Activated CD4-positive, alpha-beta T cell treated with anti-CD3 and anti-CD28 coated beads, Interleukin-2, amount 10 ng/mL, durations not matched to agents 7 days and 5 days (primary cell): ENCODE results near the gene NSD2. TPM values are rescaled to one million over a fixed set of nuclear protein-coding genes. Genes with fewer than 3 reads are reported as not detected.

Source experiments
- CTCF ChIA-PET: fragments of 350-600 bp; sonication (Branson Sonifier 250); formaldehyde crosslinking; loops from one replicate; lab custom pipeline; 2021; ENCODE audit warnings: antibody characterized with exemption; lab: Charles Lee
- POLR2A ChIA-PET: fragments of 350-600 bp; sonication (Branson Sonifier 250); formaldehyde crosslinking; loops from one replicate; lab custom pipeline; 2021; ENCODE audit warnings: antibody characterized with exemption; lab: Charles Lee
- DNase-seq: peaks from one replicate; pipeline ENCODE4 v3.0.0-alpha.2; 2020
- H3K27ac Mint-ChIP-seq: one replicate; pipeline ENCODE4 v1.8.0; 2021; ENCODE audit warnings: mild to moderate bottlenecking, moderate library complexity, mixed read lengths
- H3K27me3 Mint-ChIP-seq: one replicate; pipeline ENCODE4 v1.8.0; 2021; ENCODE audit warnings: mixed read lengths
- H3K36me3 Mint-ChIP-seq: one replicate; pipeline ENCODE4 v1.8.0; 2021; ENCODE audit warnings: low read depth, mixed read lengths
- H3K4me1 Mint-ChIP-seq: one replicate; pipeline ENCODE4 v1.8.0; 2021; ENCODE audit warnings: mixed read lengths
- H3K4me3 Mint-ChIP-seq: one replicate; pipeline ENCODE4 v1.8.0; 2021; ENCODE audit warnings: mild to moderate bottlenecking, moderate library complexity, mixed read lengths
- H3K9me3 Mint-ChIP-seq: one replicate; pipeline ENCODE4 v1.8.0; 2021; ENCODE audit warnings: mixed read lengths
- total RNA-seq, 2 experiments: library from RNA; stranded (reverse); gene quantifications; one replicate each; pipeline ENCODE4 v1.2.3, GENCODE V29; 2021

Gene NSD2
- total RNA-seq, 2 experiments from 2014 or later, result 248 to 271 TPM

DNA sequence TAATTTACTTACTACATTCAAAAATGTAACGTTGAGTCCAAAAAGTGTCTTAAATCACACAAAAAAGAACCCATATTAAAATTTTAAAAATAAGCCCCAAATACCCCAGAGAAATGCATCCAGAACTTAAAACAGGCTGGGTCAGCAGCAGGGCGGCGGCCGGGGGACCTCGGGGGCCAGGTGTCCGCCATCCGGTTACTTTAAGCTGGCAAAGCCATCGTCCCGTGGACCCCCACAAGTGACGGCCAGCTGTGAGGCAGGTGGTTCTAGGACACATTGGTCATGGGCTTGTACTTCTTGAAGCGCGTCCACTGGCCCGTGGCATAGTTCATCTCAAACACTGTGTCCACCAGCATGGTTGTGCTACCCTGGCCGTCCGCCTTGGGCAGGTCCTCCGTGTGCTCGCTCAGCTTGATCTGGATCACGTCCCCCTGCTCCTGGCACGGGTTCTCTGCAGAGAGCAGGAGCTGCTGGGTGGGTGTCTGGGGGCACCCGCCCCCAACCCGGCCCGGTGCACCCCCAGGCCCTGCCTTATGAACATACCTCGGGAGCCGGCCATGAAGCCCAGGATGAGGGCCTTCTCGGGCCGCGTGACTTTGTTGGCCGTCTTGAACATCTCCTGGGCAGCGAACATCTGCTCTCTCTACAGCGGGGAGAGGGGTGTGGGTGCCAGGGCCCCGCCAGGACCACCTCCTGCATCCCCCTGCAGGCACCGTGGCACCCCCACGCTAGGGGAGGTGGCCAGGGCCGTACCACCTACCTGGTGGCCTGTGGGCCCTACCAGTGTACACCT is 112.1 kb downstream of the NSD2 start:
- ChIA-PET POLR2A (interaction anchor here (0.6 kb wide), 1 partner anchor 179 kb away, joined by 4 read pairs; no protein-coding TSS in a partner anchor), CTCF (no interaction called here)
- DNase-seq, result no peak
- Mint-ChIP-seq H3K4me1 (peaks cover 2% of the 10 kb centered on the region), H3K27ac (no peak overlapping the region), H3K4me3 (no peak overlapping the region), H3K36me3 (peaks cover 40% of the 10 kb centered on the region), H3K9me3 (no peaks in the 10 kb centered on the region), H3K27me3 (no peaks in the 10 kb centered on the region)

DNA sequence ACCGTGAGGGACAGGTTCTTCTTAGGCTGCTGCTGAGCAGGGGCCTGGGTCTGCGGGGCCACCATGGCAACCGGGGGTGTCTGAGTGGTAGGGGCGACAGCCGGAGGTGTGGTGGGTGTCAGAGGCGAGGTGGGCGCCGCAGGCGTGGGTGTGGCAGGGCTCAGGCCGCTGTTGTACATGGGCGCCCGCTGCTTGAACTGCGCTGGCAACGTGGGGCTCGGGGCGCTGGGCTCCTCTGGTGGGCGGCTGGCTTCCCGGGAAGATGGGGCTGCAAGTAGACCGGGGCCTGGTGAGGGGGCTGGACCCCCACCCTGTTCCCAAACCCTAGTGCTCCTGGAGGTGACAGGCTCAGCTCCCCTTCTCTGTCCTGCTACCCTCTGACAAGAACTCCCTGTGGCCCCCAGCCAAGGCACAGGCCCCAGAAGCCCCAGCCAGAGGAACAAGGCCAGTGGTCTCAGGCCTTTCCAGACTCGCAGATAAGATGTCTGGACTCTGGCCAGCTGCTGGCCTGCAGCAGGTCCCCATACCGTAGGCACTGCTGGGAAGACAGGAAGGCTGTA is 112.7 kb downstream of the NSD2 start:
- Mint-ChIP-seq H3K4me1 (peaks cover 2% of the 10 kb centered on the region), H3K9me3 (no peaks in the 10 kb centered on the region), H3K27me3 (no peaks in the 10 kb centered on the region), H3K4me3 (no peak overlapping the region), H3K36me3 (peaks cover 36% of the 10 kb centered on the region), H3K27ac (no peak overlapping the region)
- no peak for DNase-seq
- CTCF ChIA-PET, result interaction anchor here (1.4 kb wide), 1 partner anchor 51 kb away, joined by 4 read pairs; no protein-coding TSS in a partner anchor
- POLR2A ChIA-PET, result no interaction called here

DNA sequence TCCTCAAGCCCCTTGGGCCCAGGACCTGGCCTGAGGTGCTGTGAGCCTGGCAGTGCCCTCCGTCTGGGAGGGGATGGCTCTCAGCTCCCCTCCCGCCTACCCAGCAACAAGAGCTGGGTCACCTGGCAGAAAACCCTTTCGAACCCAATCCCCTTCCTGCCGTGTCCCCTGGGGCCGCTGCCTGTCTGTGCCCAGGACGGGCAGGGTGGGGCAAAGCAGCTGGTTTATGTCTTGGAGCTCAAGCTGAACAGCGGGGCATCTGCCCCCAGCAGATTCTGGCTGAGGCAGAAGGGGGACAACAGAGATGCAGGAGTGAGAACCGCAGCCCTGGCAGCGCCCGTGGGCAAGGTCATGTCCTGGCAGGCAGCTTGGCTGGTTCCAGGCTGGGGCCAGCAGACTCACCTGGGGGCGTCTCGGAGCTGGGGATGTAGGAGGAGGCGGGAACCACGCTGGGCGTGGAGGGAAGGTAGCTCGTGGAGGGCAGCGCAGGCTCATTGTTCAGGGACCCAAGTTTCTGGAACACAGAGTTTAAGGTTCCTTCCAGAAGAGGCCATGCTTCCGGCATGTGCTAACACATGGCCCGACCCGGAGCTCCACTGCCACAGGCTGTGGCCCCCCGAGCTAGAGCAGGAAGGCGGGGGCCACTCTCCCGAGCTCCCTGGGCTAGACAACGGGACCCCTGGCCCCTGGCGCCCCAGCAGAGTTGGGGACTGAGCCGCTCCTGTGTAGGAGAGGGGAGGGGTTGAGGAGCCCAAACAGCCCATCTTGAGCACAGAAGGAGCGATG is 113.4 kb downstream of the NSD2 start:
- DNase-seq, result no peak
- Mint-ChIP-seq H3K4me1 (peaks cover 2% of the 10 kb centered on the region), H3K27me3 (no peaks in the 10 kb centered on the region), H3K27ac (no peak overlapping the region), H3K36me3 (peaks cover 29% of the 10 kb centered on the region), H3K4me3 (no peak overlapping the region), H3K9me3 (no peaks in the 10 kb centered on the region)
- CTCF ChIA-PET, result interaction anchor here (0.9 to 1.4 kb wide), 2 partner anchors 12 to 50 kb away, joined by 3 to 4 read pairs; no protein-coding TSS in a partner anchor
- POLR2A ChIA-PET, result no interaction called here

DNA sequence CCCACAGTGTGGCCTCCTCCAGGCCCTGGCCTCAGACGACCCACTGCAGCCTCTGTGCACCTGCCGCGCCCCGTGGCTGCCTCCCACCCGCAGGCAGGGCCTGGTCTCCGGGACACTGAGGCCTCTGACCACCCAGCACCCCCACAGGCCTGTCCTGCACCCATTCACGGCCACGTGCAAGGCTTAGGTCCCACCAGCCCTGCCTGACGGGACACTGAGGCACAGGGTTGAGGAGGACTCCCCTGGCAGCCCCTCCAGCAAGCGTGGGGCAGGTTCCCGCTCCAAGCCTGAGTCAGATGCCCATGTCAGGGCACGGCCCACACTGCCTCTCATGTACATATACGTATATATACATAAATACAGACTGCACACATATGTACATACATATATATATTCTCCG is 114.1 kb downstream of the NSD2 start:
- DNase-seq, result no peak
- H3K4me3 Mint-ChIP-seq, result no peak overlapping the region
- CTCF ChIA-PET, result interaction anchor here (0.9 to 1.4 kb wide), 2 partner anchors 13 to 50 kb away, joined by 3 to 4 read pairs; no protein-coding TSS in a partner anchor
- peaks cover 23% of the 10 kb centered on the region for H3K36me3 Mint-ChIP-seq
- no peaks in the 10 kb centered on the region for H3K4me1 Mint-ChIP-seq
- no peaks in the 10 kb centered on the region for H3K27me3 Mint-ChIP-seq
- H3K27ac Mint-ChIP-seq, result no peak overlapping the region
- POLR2A ChIA-PET, result no interaction called here
- H3K9me3 Mint-ChIP-seq, result no peaks in the 10 kb centered on the region

DNA sequence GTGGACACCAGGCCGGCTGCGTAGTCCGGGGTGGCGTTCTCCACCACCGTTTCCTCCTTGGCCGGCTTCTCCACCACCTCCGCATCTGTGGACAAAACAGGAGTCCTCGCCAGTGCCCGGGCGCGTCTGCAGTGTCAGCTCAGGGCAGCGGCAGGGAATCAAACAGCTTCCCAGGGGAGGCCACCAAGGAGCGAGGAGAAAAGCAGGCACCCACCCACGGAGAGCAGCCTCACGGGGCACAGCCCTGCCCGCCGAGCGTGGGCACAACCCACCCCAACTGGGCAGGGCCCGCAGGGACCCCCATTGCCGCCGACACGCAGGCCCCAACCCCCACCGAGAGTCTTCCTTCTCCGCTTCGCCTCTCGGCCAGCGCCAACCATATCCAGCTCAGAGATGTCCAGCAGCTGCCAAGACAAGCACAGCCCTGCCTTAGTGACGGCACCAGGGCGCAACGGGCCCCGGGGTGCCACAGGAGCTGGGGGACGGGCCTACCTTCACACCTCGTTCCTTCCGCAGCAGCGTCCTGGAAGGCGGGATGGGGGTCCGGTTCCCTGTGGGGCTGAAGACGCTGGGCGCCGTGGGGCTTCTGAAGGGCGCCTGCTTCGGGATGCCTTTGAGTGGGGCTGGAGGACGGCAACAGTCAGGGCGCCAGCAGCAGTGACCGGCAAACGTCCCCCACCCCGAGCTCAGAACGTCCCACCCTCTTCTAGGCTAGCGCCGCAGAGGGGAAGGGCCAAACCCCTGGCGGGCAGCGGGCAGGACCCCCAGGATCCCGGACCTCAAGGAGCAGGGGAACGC is 114.8 kb downstream of the NSD2 start:
- H3K4me1 Mint-ChIP-seq, result no peaks in the 10 kb centered on the region
- ChIA-PET CTCF (interaction anchor here (0.6 kb wide), 1 partner anchor 93 kb away, joined by 4 read pairs; no protein-coding TSS in a partner anchor), POLR2A (no interaction called here)

DNA sequence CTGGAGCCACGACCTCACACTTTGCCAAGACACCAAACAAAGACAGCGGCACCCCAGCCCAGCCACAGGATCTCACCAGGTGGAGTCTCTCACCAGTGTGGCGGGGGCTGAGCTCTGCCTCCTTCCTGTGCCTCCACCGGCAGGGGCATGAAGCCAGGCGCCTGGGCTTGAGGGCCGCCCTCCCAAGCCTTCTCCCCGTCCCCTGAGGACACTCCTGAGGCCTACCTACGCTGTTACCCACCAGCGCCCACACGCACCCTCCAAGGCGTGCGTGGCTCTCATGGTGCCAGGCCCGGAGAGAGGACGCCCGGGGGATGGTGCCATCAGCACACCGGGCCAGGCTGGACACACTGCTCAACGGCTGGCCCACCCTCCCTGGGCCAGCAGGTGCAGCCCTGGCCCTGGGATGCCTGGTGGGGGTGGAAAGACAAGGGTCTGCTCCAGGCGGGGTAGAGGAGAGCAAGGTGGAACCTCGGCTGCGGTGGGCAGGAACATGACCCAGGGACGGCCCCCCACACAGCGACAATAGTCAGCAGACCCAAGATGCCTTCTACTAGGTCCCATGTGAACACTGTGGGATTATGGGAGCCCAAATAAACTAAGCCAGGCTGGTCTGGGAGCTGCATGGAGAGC is 115.5 kb downstream of the NSD2 start:
- H3K36me3 Mint-ChIP-seq, result peaks cover 13% of the 10 kb centered on the region
- H3K9me3 Mint-ChIP-seq, result no peaks in the 10 kb centered on the region
- H3K27ac Mint-ChIP-seq, result no peak overlapping the region
- CTCF ChIA-PET, result interaction anchor here (0.6 to 1.3 kb wide), 2 partner anchors 46 to 94 kb away, joined by 3 to 4 read pairs; no protein-coding TSS in a partner anchor
- H3K27me3 Mint-ChIP-seq, result no peaks in the 10 kb centered on the region
- DNase-seq, result no peak
- H3K4me3 Mint-ChIP-seq, result no peak overlapping the region
- POLR2A ChIA-PET, result no interaction called here
- no peaks in the 10 kb centered on the region for H3K4me1 Mint-ChIP-seq

More for the DNA sequence above, 114.8 kb downstream of the NSD2 start:
- no peak for DNase-seq
- no peaks in the 10 kb centered on the region for H3K9me3 Mint-ChIP-seq
- H3K36me3 Mint-ChIP-seq, result peaks cover 20% of the 10 kb centered on the region
- H3K4me3 Mint-ChIP-seq, result no peak overlapping the region
- no peak overlapping the region for H3K27ac Mint-ChIP-seq
- H3K27me3 Mint-ChIP-seq, result no peaks in the 10 kb centered on the region

DNA sequence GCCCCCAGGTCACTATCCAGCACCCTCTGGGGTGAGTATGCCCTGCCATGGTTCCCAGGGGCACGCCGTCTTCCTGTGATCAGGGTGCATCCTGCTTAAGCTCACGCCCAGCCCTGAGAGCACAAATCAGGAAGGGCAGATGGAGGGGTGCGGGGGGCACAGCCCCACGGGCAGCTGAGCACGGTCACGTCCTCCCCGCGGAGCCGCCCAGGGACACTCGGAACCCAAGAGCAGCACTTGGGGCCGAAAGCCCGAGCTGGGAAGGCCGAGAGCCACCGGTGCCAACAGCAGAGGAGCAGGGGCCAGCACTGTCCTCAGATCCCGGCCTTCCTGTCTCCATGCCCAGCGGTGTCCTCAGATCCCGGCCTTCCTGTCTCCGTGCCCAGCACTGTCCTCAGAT is 116.1 kb downstream of the NSD2 start:
- Mint-ChIP-seq H3K27ac (no peak overlapping the region), H3K4me3 (no peak overlapping the region), H3K27me3 (no peaks in the 10 kb centered on the region), H3K4me1 (no peaks in the 10 kb centered on the region), H3K36me3 (peaks cover 11% of the 10 kb centered on the region), H3K9me3 (no peaks in the 10 kb centered on the region)
- POLR2A ChIA-PET, result no interaction called here
- DNase-seq, result no peak
- CTCF ChIA-PET, result interaction anchor here (1.3 kb wide), 1 partner anchor 46 kb away, joined by 3 read pairs; no protein-coding TSS in a partner anchor

DNA sequence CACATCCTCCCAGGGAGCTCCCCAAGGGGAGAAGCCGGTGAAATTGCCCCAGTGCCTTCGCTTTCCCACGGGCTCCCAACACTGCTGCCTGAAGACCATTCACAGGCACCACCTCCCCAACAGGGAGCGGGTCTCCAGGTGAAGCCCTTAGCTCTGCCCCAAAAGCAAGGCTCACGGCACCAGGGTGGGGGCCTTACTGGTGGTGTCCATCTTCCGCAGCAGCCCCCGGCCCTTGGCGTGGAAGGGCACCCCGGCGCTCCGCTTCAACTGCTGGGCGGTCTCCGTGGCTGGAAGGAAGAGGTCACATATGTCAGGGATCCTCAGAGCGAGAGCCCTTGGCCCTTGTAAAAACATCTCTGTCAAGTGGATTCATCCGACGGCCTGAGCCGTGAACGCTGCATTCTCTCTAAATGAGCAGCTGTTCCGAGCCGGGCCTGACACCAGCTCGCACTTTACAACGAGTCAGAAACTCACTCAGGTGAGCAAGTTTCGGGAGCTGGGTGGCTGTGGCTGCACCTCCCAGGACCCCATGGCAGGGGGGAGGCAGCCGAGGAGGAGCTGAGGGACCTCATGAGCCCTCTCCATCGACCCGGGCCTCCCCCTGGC is 116.6 kb downstream of the NSD2 start:
- no peaks in the 10 kb centered on the region for H3K4me1 Mint-ChIP-seq
- DNase-seq, result no peak
- H3K9me3 Mint-ChIP-seq, result no peaks in the 10 kb centered on the region
- no peaks in the 10 kb centered on the region for H3K27me3 Mint-ChIP-seq
- H3K4me3 Mint-ChIP-seq, result no peak overlapping the region
- POLR2A ChIA-PET, result no interaction called here
- CTCF ChIA-PET, result interaction anchor here (1.3 kb wide), 1 partner anchor 47 kb away, joined by 3 read pairs; no protein-coding TSS in a partner anchor
- peaks cover 7% of the 10 kb centered on the region for H3K36me3 Mint-ChIP-seq
- no peak overlapping the region for H3K27ac Mint-ChIP-seq

DNA sequence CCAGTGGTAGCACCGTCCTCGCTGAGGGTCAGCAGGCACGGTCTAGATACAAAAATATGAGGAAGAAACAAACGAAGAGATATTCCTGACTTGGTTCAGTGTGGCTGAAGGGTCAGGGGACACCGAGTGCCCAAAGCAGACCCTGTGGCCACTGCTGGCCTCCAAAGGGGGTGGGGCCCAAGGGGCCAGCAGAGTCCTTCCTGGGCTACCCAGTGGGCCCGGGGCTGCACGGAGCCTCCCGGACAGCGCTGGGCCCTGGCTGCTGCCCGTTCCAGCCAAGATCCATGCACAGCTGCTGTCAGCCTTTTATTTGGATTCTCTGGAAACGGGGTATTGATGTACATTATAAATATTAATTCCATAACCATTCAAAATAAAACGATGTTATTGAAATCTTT is 117.1 kb downstream of the NSD2 start:
- no peaks in the 10 kb centered on the region for H3K4me1 Mint-ChIP-seq
- H3K36me3 Mint-ChIP-seq, result peaks cover 6% of the 10 kb centered on the region
- no peaks in the 10 kb centered on the region for H3K27me3 Mint-ChIP-seq
- H3K9me3 Mint-ChIP-seq, result no peaks in the 10 kb centered on the region
- POLR2A ChIA-PET, result no interaction called here
- no peak for DNase-seq
- no peak overlapping the region for H3K4me3 Mint-ChIP-seq
- CTCF ChIA-PET, result no interaction called here
- H3K27ac Mint-ChIP-seq, result no peak overlapping the region

DNA sequence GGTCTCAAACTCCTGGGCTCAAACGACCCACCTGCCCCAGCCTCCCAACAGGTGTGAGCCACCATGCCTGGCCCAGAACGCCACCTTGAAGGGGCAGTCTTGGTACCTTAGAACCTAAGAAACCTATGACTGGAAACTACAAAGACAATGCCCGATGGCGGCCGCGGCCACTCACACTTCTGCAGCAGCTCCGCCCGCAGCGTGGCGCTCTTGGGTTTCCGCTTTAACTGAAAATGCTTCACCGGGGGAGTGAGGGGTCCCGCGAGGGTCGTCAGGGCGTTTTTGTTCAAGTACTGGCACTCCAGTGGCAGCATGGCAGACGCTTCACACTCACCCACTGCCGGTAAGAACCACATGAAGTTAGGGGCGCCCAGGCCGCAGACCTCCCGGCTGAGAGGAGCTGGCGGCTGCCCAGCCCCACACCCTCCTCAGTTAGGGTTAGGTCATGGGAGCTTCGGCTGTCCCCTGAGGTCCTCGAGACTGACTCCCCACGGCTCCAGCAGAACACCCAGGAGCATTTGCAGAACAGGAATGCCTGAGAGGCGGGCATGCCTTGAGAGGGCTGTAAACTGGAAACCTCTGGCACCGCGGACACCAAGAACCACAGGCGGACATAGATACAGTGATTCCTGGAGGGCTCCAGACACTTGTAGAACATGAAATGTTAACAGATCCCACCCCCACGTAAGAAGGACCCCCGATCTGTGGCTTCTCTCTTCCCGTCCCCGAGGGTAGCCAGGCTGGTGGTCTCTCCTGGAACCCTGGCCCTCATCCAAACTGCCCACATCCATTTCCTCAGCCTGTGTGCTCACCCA is 118.5 kb downstream of the NSD2 start:
- Mint-ChIP-seq H3K27me3 (no peaks in the 10 kb centered on the region), H3K4me1 (no peaks in the 10 kb centered on the region), H3K27ac (no peak overlapping the region), H3K9me3 (no peaks in the 10 kb centered on the region), H3K4me3 (no peak overlapping the region), H3K36me3 (peaks cover 8% of the 10 kb centered on the region)
- POLR2A ChIA-PET, result no interaction called here
- no peak for DNase-seq
- CTCF ChIA-PET, result no interaction called here

DNA sequence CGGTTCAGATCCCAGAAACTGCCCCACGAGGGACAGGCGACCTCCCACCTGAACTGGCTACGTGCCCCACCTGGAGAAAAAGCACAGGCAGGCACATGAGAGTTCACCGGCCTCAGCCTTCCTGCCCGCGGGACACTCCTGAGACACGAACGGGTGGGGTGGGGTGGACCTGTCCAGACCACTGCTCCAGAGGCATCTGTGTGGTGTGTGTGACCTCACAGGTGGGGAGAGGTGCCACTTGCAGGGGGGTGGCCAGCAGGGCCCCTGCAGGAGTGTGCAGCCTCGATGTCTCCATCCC is 119.1 kb downstream of the NSD2 start:
- peaks cover 10% of the 10 kb centered on the region for H3K36me3 Mint-ChIP-seq
- no peak overlapping the region for H3K27ac Mint-ChIP-seq
- ChIA-PET CTCF (no interaction called here), POLR2A (no interaction called here)
- no peaks in the 10 kb centered on the region for H3K27me3 Mint-ChIP-seq
- DNase-seq, result no peak
- H3K4me1 Mint-ChIP-seq, result no peaks in the 10 kb centered on the region
- H3K9me3 Mint-ChIP-seq, result peaks cover 2% of the 10 kb centered on the region
- no peak overlapping the region for H3K4me3 Mint-ChIP-seq
